NCI-H510A treated with DMSO at 0.1 percent for 48 hours (cell line): ENCODE measurements around the gene TRAM1L1.

Source experiments
- DNase-seq: peaks from one replicate; lab custom pipeline; 2025; lab: John Stamatoyannopoulos, UW

Gene TRAM1L1

DNA sequence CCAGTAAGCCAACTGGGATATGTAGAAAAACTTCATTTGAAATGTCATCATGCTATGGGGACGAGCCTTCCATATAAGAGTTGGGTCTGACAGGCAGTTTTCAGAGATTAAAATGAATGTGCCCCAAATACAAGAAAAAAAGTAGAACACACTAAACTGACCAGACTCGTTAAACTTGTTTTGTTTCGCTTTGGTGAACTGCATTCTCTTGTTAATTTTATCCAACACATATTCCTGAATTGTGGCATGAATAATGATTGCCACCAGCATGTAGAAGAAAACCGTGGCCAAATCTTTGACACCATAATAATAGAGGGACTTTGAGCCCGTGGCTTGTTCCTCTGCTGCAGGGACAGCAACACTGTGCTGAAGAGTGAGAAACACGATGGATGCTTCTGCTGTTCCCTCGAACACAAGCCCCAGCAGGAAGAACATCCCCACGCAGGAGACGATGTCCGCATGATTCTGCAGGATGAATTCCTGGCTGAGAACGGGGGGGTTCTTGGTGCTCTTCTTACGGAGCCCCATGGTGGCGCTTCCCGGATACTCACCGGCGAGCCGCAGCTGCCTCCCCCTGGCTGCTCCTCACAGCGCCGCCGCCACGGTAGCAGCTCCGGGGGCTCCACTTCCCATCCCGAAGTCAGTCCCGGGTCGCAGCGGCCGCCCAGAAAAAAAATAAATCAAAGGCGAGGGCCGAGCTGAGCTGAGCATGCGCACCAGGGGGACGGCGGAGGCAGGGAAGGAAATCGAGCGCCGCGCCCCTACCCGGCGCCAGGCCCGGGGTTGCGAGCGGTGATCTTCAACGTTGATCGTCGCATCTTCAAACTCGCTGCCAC is at the start of gene TRAM1L1:
Gene TRAM1L1, minus strand, starts transcription at position 711 of the 836 bp plus-strand sequence. Its CDS starts 183 bp downstream, at position 528.
- peak; percentile 60 for DNase-seq

- peak; percentile 0 for DNase-seq
Observed at GRCh38 chr4:117134386-117134785, 49.0 kb upstream of the TRAM1L1 start.

DNA sequence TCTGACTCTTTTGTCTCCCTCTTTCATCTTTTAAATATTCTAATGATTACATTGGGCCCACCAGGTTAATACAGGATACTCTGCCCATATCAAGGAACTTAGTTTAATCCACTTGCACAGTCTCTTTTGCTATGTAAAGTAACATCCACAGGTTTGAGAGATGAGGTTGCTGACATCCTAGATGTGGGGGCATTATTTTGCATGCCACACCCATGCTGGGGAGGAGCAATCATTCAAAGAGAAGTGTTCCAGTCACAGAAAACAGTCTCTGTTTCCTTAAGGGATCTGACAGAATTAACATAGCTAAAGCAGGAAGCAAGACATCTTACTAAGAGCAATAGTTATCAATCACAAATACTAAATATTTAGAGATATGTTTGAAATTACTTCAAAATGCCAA is 11.5 kb upstream of the TRAM1L1 start:
- no peak for DNase-seq

DNA sequence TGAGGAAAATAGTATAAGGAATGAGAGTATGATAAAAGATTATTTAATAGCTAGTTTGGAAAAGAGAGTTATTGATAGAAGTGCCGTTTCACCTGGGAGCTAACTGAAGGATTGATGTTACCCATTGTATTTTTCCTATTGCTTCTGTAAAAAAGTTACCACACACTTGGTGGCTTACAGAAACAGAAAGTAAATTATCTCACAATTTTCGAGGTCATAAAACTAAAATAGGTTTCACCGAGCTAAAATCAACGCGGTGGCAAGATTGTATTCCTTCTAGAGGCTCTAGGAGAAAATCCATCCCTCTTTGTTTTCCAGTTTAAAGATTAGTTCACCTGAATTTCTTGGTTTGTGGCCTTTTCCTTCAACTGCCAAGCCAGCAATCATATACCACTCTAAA is 11.1 kb upstream of the TRAM1L1 start:
- DNase-seq: no peak

GRCh38 chr4:117093571-117093970 is 8.2 kb upstream of the TRAM1L1 start:
- no peak for DNase-seq

DNA sequence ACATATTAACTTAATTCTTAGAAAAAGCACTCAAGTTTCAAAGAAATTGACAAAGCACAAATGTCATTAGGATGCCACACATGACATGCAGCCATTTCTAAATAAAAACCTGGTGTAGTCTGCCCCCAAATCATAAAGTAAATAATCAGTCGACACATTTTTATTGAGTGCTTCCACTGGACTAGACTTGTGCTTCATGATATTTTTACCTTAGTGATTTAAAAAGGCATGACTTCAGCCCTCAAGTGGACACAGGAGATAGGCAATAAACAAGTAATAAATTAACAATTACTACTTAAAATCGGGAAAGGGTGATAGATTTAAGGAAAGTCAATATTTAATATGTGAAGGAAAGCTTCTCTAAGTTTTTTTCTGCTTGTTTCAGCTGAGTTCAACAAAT is 7.6 kb downstream of the TRAM1L1 start:
- no peak for DNase-seq

- no peak for DNase-seq
Observed at GRCh38 chr4:117068120-117068519, 17.3 kb downstream of the TRAM1L1 start.

GRCh38 chr4:117063961-117064696 is 21.2 kb downstream of the TRAM1L1 start:
- DNase-seq: no peak

- DNase-seq: no peak
Observed at GRCh38 chr4:117042962-117043361, 42.4 kb downstream of the TRAM1L1 start.
